Kasumi-1 (cell line): ENCODE measurements around the gene ASB7.
"Not testable (repeated sequence)": the region's sequence is repeated elsewhere in the genome, so short reads cannot be mapped to it uniquely, and the experiment has no call there.

ENCODE experiments used
- DNase-seq, 2 experiments: peaks; one replicate each; lab custom pipeline; 2025; lab: John Stamatoyannopoulos, UW

ASB7 gene

DNA sequence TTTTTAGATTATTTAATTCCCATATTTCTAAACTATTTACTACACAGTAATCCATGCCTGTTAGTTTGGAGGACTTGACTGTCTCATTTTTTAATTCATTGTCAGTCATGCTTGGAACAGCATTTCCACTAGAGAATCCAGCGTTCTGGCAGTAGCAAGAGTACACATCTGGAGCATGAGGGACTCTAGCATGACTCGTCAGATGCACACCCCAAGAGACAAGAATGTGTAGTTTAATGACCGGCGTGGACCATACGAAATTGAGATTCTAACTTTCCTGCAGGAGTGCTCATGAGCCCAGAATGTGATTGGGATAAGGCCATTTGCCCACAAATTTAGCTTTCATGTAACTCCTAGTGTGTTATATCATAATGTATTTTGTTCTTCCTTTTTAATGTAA lies 48.9 kb downstream of the ASB7 start:
- DNase-seq: no peak

DNA sequence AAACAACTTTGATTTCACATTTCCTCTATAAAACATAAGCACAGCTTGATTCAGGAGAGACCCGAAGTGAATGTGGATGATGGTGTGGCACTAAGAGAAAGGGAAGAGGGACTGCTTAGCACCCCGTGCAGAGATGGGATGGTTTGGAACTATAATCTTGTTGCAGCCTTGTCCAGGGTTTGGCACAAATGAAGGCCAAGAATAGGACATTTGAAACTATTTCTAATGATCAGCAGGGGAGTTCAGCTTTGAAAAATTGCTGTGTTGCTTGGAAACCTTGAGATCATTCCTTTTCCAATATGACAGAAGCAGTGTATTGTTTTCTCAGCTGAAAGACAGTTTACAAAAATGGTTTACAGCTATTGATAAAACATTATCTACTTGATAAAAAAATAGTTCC lies 49.7 kb downstream of the ASB7 start:
- DNase-seq: no peak

DNA sequence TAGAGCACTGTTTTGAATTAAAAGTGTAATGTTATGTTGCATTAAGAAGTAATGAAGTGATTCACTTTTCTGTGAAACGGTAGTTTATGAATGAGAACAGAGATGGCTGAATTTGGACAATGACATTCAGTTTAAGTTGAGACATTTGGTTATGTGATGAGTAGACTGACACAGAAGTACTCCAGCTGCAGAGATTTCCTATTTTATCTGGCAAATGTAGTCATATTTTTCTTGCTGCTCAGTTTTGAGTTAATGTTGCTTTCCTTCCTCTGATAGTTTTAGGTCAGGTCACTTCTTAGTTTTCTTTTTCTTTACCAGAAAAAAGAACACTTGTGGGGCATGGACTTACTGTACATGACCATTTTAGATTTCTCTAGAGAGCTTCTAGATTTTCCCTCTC lies 51.2 kb downstream of the ASB7 start:
- no peak for DNase-seq

DNA sequence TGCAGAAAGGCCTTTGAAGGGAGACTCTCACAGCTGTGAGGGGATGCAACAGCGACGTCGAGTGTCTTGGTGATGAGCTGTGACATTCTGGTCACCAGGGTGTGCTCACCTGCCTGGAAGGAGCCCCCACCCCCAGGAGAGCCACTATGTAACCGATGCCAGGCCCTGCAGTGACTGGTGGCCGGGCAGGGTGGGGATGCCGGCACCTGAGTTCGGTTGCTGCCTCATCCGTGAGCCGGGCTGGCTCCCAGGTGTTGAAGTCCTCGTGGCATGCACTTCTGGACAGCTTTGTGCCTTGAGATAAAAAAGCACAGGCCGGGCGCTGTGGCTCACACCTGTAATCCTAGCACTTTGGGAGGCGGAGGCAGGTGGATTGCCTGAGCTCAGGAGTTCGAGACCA lies 56.5 kb downstream of the ASB7 start:
- DNase-seq: no peak

DNA sequence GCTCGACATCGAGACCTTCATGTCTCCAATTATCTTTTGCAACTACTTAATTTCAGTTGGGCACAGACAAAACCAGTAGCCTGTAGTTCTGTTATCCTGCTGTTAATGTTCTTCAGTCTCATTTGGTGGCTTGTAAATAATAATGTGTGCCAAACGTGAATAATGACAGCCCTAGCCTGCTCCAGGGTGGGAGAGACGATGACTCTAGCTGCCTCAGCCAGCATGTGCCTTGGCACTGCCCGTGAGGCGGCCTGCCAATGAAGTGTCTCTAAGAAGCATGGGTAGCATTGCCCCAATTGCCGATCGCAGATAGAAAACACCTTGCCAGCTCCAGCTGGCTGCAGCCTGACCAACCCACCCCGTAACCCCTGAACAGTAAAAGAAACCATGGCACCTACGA lies 58.8 kb downstream of the ASB7 start:
- no peak for DNase-seq

DNA sequence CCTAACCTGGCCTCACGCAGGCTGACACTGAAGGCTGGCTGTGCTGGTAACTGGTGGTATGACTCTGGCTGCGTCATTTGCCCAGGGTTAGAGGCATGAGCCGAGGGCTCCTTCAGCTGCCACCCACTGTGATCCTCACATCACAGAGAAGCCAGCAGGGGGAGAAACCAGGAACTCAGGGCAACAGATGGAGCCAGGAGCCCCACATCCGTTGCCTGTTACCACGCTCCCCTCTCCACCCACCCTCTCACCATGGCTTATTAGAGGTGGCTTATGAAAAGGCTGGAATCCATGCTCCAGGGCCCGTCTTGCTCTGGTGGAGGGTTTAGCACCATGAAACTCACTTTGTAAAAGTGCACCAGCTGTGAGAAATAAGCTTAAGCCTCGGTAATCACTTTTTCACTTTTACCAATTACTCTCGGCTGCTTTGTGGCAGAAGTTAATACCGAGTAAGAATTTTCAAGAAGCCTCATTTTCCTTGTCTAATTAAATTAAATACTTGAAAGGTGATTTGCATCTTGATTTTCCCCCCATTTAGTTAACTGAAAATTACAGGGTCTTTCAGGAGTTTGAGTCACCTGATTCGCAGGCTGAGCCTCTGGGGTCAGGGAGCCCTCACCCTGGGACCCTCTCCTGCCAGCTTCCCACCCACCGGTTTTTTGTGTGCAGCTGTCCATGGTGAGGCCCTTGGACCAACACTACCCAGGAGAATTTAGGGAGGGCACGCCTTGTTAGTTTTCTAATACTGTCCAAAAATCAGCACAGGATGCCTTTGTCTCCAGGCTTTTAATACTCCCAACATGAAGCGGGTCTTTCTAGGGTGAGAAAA lies 60.9 kb downstream of the ASB7 start:
- peak; percentile 34 to 63 for DNase-seq

DNA sequence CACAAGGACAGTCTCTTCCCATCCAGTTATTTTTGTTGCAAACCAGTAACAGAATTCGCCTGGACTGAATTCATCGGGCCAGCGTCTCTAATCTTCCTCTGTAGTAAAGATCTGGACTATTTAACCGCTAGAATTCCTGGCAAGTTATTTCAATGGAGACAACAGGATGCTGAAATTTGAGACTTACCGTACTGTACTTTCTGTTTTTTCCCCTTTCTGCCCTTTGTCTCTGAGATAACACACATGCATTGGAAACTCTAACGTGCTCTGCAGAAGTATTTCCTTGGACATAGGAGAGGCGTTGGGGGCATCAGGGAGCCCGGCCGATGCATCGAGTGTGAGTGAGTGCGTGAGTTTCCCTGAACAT lies 61.5 kb downstream of the ASB7 start:
- DNase-seq: no peak

DNA sequence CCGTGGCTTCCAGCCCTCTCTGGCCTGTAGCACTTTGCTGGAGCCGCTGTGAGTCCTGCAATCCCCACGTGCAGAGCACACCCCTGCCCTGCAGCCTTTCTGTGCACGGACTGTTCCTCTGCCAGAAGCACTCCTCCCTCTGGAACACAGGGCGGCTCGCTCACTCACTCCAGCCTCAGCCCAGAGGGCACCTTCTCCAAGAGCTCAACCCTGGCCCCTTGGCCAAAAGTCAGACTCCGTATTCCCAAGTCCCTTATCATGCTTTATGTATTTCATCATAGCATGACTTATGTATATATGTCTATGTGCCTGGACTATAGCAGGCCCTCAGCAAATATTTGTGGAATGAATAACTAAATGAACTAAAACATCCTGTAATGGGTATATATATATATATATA lies 63.2 kb downstream of the ASB7 start:
- DNase-seq: no peak

DNA sequence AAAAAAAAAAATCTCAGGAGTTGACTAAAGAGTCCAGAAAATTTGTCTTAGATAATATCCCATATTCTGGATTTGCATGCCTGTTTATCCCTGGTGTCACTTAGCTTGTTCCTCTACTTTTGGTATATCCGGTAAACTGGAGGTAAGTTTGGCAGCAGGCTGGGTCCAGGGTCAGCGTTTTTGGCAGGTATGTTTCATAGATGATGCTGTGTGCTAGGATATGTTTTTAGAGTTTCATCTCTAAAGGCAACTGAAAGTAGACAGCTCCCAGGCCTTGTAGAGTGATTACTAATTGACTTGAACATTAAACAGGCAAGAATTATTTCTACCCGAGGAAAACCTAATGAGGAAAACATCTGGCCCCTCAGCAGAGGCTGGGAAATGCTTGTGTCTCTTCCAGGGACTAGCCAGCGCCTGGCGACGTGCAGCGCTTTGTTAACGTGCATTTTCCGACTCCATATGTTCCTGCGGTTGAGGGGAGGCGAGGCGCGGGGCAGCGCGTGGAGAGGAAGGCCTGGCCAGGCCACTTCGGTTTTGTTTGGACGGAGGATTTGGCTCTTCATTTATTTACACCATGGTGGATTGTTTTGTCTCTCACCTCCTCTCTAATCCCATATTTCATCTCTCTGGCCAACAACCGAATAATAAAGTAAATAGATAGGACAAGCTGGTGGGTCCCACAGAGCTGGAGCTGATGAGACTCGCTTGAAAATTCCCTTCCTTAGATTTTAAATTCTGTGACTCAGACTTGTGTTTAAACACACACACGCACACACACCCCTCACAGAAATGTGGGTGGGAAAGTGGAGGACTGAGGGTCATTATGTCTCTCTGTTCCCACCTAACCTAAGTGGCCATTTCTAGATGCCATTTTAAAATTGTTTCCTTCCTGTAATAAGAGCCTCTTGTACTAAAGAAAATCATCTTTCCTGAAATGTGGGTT lies 65.3 kb downstream of the ASB7 start:
- DNase-seq: no peak

DNA sequence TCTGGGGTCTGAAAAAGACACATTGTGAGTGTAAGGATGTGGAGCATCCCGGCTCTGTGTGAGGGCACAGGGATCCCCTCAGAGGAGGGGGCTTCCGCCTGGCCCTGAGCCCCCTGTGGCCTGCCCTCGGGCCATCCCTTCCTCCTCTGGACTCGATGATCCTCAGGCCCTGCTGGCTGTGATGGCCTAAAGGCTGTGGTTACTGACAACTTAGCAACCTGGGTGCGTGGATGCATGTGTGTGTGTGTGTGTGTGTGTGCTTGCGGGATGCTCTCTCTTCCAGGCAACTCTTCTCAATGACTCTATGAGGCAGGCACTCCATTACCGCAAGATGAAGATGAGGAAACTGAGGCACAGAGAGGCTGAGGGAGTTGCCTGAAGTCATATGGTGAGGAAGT lies 66.0 kb downstream of the ASB7 start:
- DNase-seq: no peak

DNA sequence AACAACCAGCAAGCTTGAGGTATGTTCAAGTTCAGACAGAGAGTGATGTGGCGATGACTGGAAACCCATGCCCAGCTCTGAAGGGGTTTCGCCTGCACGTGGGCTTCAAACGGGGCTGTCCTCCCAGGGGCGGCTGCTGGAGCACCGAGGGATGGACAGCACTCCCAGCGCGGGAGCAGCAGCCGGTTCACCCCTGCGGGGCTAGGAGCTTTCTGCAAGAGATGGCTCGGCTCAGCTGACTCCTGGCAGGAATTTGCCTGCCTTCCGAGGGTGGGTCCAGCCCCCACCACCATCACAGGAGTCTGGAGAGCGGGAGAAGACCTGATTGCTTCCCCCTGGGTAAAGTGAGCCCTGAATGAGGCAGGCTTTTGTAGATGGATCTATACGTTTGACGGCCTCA lies 66.9 kb downstream of the ASB7 start:
- no peak for DNase-seq

DNA sequence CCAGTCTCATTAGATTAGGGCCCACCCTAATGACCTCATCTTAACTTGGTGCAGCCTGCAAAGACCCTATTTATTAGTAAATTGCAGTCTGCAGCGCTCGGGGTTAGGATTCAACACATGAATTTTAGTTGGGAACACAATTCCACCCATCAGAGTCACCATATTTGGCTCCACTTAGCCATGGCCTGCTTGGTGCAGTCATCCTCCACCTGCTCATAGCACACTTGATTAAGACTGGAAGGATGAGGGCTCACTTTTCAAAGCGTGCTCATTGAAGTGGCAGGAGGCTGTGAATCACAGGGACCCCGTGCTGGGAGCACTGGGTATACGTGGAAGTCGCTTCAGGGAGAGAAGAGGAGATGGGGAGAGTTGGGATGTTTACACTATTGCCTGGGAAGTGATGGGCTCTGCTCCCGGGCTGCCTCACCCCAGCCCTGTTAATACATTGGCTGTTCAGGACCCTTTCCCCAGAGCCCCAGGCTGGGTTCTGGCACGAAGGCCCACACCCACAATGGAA lies 68.2 kb downstream of the ASB7 start:
- no peak for DNase-seq

DNA sequence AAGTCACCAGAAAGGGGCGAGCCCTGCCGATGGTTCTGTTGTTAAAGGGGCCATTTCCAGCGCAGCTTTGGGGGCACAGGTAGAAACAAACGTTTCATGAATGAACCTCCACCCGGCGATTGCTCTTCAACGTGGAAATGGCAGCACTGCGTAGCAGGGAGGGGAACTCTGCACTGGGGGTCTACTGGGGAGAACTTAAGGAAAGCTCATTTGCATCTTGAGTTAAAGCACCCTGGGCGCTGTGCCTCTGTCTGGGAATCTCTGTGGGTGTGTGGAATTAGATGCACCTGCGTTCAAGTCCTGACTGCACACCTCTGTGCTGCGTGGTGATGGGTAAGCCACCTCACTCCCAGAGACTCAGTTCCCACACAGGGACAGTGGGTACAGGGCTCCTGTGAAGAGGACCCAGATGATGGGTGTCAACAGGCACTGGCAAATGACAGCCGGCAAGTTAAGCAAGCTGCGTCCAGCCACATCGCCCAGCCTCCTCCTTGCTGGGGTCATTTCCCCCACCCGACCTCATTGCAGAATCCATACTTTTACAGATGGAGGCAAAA lies 68.8 kb downstream of the ASB7 start:
- no peak for DNase-seq

DNA sequence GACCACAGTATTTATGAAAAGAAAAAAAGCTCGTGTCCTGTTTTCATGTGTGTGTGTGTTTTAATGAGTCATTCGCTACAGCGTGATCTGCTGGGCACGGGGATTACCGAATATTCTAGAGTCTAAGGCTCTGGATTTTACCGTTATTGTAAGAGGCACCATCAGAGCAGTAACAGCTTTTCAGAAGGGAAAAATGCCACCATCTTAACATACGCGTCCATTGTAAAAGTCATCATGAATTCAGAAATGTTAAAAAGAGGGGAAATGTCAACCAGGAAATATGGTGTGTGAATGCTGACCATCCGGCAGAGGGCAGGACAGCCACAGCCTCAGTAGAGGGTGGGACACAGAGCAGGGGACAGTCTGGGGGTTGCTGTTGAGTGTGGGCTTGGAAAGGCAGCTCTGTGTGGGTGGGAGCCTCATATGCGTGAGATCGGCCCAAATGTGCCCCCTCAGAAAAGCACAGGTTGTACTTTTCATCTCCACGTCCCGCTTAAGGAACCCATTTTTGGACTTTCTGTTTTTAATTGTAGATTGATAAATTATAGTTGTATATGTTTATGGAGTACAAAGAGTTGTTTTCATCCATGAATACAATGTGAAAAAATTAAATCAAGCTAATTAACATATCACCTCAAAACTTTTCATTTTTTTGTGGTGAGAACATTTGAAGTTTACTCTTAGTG lies 69.6 kb downstream of the ASB7 start:
- DNase-seq: peak; percentile 3 to 11

DNA sequence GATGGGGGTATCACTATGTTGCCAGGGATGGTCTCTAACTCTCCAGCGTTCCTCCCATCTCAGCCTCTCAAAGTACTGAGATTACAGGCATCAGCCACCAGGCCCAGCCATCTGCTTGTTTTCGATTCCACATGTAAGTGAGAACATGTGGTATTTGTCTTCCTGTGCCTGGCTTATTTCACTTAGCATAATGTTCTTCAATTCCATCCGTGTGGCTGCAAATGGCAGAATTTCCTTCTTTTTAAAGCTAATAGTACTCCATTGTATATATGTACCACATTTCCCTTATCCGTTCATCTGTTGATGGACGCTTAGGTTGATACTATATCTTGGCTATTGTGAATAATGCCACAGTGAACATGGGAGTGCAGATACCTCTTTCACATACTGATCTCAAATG lies 70.6 kb downstream of the ASB7 start:
- DNase-seq: no peak

DNA sequence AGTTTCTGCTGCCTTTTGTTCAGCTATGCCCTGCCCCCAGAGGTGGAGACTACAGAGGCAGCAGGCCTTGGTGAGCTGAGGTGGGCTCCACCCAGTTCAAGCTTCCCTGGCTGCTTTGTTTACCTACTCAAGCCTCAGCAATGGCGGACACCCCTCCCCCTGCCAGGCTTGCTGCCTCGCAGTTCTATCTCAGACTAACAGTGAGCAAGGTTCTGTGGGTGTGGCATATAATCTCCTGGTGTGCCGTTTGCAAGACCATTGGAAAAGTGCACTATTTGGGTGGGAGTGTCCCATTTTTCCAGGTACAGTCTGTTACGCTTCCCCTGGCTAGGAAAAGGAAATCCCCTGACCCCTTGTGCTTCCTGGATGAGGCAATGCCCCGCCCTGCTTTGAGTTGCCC lies 76.8 kb downstream of the ASB7 start:
- DNase-seq: not testable (repeated sequence)

DNA sequence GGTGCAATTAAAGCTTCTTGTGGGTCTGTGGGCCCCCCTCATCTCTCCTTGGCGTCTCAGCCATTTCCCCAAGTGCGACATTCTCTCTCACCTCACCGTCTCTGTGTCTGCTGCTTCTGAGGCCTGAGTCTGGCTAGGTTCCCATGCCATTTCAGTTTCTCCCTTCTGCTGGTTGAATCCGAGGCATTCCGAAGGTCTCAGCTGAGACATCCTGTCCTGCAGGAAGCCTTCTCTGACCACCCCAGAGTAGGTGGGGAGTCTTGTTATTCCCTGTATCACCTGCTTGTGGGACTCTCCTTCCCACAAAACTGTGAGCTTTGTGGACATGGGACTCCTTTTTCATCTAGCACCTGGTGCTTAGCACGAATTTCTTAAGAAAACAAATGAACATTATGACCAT lies 78.3 kb downstream of the ASB7 start:
- DNase-seq: no peak

DNA sequence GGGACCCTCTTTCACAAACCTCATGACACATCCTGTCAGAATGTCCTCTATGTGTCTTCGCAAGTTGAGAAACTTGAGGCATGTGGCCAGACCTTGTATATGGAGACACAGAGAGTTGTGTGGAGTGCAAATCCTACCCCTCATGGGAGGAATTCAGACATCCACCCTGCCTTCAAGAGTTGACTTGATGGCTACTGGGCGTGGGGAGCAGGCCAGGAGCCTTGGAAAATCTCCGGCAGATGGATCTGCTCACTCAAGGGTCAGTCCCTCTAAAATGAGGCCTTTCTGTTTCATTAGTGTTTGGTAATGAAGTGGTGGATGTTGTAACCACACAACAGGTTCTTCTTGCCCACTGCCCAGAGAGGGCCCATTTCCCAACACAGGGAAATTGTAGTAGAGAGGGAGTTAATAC lies 79.0 kb downstream of the ASB7 start:
- no peak for DNase-seq

DNA sequence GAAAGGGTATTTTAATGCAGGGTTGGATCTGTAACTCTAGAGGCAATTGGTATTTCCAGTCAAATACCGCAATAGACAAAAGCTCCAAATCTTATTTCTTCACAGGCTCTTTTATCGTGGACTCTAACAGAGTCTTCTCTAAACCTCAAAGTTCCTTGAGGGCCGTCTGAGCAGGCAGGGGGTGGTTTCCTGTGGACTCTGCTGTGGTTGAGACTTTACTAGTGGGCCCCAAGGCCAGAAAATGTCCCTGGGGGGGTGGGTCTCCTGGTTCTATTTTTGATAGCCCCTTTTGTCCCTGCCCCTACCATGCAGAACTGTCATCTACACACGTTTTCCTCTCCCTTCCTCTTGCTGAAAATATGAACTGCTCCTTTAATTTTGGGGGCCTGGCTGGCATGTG lies 80.1 kb downstream of the ASB7 start:
- DNase-seq: peak; percentile 43 to 48

DNA sequence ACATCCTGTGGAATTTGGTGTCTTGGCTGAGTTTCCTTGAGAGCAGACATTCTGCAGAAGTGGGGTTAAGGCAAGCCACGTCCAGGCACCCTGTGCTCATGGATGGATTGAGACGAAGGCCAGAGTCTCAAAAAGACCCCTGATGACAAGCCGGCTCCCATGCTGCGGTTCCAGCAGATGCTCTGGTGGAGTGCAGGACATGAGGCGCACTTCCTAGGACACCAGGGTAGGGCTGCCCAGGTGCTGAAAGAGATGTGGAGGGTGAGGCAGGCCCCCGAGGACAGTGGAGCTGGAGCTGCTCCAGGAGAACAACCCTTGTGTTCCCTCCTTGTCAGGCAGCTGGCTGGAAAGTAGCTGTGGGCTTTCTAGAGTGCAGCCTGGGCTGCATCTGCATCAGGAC lies 81.0 kb downstream of the ASB7 start:
- DNase-seq: no peak

DNA sequence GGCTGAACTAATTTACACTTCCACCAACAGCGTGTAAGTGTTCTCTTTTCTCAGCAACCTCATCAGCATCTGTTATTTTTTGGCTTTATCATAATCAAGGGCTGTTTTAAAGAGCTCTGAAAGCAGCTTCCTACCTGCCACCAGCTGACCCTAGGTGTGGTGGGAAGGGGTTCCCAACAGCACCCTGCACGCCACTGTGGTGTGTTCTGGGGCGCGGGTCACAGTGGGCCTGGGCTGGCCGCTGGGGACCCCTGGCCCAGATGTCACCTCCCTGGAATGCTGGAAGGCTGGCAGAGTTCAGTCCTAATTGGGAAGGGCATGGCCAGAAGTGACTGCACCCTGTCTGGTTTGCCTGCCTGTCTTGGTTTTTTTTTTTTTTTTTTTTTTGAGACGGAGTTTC lies 82.2 kb downstream of the ASB7 start:
- DNase-seq: no peak
